GM10266 (cell line): ENCODE data around the gene DPP6.
A peak's percentile ranks its signal among the peaks of the same experiment; 100 is the strongest.

ENCODE experiments used
- DNase-seq: peaks from one replicate; pipeline ENCODE4 v3.0.0; 2012; ENCODE audit errors: extremely low spot score
- CTCF ChIP-seq: IDR thresholded peaks from 2 replicates; pipeline ENCODE4 v1.5.1; 2012; ENCODE audit warnings: mild to moderate bottlenecking, low read depth; ENCODE audit not compliant: control insufficient read depth, insufficient read depth; ENCODE audit errors: missing control alignments

The DPP6 gene

DNA sequence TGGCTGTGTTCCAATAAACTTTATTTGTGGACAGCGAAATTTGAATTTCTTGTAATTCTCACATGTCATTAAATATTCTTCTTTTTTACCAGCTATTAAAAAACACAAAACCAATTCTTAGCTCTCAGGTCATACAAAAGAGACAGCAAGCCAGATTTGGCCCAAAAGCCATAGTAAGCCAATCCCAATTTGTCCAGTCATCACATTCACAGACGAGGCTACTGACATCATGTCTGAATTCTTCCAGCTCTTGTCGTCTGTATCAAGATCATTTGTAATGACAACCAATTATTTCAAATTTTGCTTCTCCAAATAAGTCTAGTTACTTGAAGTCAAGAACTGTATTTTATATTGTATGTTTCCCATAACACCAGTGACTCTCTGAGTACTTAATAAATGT, 684.2 kb downstream of the DPP6 start:
- DNase-seq = no peak
- no peak for TF ChIP-seq CTCF

DNA sequence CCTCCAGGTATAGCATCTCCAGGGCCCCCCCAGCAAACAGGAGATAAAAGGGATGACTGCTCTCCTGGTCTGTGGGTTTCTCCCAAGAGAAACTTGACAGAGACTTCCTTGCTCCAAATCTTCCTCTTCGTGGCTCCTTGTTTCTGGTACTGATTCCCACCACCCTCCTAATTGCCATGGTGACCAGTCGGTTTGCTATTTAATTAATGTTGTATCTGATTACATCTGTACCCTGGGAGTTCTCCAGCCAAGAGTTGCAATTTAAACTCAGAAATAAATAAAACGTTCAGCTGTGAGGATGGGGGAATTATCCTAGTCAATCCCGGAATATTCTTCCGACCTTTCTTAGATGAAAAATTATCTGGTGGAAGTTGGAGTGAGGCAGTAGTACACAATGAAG, 686.0 kb downstream of the DPP6 start:
- TF ChIP-seq CTCF = no peak
- no peak for DNase-seq

DNA sequence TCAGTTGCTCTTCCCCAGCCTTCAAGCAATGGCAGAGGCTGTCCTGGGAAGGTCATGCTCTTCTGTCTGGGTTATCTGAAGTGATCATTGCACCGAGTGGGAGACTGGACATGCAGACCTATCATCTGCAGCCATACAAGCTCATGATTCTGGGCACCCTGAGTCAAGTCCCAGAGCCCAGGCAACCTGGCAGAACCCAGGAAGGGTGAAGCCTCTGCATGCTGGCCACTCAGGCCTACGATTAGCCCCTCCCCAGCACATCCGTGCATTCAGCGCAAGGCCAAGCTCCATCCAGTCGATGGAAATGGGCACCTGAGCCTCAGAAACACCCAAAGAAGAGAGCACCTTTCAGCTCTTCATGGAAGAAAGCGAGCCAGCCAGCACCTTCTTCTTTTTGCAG, 688.9 kb downstream of the DPP6 start:
- no peak for DNase-seq
- no peak for TF ChIP-seq CTCF

DNA sequence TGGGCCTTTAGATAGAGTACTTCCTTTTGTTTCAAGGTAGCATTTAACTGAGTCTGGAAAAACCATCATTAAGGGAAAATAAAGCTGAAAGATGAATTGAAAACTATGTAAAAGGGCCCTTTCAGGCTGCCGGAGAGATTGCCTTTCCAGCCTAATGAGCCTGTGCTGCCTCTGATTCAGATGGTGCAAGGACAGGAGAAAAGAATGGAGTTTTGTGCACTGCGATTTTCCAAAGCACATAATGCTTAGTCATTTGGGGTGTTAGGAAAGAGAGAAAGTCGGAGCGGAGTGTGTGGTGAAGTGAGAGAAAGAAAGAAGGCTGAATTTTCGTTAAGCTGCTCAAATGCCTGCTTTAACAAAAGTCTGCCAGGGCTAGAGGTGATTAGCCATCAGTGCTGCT, 691.0 kb downstream of the DPP6 start:
- DNase-seq = no peak
- TF ChIP-seq CTCF = no peak

DNA sequence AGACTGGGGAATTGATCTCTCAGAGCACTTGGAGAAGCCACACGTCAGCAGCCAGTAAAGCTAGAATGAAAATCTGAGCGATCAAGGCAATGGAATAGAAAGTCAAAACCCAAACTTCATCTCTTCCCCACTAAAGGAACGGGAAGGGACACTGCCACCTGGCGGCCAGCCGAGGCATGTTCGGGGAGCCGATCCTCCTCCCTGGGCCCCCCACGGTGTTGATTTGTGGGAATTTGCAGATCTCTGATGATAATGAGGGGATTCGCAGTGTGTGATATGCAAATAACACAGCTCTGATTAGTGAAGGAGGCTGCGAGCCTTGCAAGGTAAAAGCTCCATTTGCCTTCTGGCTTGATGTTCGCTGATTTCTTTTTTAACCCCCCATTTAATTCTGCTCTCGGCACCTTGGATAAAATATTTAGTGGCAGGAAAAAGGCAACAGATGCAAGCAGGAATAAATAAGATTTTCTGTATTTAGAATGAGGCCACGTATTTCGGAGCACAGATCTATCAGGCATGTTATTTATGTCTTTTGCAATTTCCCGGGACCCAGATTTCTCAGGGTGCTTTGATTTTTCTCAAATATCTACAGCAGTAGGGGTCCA, 692.2 kb downstream of the DPP6 start:
- peak; percentile 63 for DNase-seq
- peak; percentile 64 for TF ChIP-seq CTCF

DNA sequence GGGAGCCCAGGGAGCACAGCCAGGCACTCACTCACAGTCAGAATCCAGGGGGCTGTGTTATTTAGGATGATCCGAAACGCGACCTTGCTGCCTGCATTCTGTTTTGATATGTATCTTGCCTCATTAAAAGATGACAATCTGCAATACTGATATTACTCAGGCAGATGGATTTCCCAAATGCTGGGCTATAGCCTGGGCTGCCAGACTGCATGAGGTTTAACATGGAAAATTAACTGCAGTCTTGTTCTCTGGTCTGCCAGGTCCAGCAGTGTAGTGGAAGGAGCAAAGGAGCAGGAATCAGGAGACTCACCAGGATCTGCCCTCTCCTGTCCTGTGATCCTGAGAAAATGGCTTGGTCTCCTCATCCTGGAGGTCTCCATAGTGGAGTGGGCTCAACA, 692.7 kb downstream of the DPP6 start:
- DNase-seq = no peak

More for the DNA sequence above, 692.7 kb downstream of the DPP6 start:
- no peak for TF ChIP-seq CTCF
